ENCODE results near the gene PDYN.

DNA sequence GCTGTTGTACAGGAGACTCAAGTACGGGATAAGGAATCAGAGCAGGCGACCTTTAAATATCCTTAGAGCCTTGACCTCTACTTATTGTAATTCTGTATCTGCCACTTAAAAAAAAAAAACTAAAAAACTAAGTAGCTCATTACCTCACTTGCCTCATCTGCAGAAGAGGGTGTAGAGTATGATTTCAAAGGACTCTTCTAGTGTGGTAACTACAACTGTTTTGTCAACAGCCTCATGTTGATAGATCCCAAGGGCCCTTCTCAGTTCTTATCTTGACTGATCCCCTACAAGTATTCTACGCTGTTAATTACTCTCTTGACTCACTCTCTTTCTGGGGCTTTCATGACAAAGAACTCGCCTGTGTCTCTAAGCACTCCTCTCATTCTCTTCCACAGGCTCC lies 16.7 kb upstream of the PDYN start:
- TF ChIP-seq POLR2A (IDR thresholded peaks at IDR 0.05; ENCODE audit: low read length) (no peak), GATA1 (IDR thresholded peaks at IDR 0.05; ENCODE audit: low read depth, low read length) (no peak)
